HG02678 (cell line): Measurements from ENCODE around the gene CCR6.
A peak's percentile ranks its signal among the peaks of the same experiment; 100 is the strongest.

Experiments used
- ATAC-seq: cut with Tn5 transposase; IDR thresholded peaks from one replicate; pipeline ENCODE4 v1.9.1; 2021; ENCODE audit warnings: mild to moderate bottlenecking, moderate library complexity; ENCODE audit not compliant: unreplicated experiment

Gene CCR6

DNA sequence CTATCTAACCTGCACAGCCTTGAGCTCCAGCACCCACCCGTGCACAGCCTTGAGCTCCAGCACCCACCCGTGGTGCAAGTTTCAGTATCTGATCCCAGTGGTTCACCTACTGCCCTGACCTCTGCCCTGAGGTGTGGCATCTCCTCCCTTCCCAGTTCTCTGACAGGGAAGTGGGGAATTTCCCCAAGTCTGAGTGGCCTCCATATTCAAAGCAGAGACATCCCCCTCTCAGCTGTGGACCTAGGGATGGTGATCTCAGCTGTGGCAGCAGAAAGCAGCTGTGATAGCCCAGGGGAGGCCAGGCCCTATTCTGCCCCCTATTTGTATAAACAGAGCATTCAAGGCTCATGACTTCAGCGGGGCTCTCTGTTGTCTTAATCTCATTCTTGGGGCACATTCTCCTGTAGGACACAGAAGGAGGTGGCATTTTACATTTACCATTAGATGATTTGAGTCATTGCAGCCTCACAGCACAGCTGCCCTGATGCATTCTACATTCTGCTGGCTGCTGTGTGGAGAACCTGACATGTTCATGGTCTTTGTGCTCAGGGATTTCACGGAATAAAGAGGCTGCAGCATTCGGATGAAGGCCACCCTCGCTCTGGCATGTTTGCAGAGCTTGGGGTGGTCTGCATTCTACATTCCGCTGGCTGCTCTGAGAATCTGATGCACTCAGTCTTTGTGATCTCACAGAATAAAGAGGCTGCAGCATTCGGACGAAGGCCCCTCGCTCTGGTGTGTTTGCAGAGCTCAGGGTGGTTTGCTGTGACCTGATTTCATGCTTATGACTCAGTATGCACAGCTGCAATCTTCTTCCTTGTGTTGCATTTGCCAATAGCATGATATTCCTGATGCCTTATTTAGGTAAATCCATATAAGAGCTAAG is 17.9 kb downstream of the CCR6 start:
- peak; percentile 65 for ATAC-seq

DNA sequence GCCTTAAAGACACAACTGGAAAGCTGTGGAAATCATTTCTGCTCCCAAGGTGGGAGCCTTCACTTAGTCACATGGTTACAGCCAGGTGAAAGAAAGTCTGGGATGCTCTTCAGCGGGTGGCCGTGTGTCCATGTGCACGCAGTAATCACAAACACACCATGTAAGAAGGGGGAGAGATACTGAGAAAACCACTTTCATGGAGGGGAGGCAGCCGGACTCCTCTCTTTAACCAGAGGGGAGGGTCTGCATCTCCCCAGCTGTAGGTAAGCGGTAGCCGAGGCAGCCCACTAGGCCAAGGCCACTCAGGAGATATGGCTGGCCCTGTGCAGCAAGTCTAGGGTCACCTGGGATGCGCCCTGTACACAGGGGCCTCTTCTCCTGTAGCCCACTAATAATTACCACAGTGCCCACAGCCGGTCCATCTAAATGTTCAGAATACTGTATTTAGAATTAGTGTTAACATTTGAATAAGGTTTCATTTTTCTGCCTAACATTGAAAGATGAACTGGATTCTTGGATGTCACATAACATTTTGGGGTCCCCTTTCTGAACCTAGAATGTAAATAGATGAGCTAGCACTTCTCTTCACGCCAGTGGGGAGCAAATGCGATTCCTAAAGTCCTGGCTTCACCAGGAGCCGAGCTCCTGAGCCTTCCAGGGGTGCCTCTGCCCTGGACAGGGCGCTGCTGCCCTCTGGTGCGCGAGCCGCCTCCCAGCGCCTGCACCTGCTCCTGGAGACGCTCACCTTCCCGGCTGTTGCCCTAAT is 19.0 kb downstream of the CCR6 start:
- no peak for ATAC-seq

DNA sequence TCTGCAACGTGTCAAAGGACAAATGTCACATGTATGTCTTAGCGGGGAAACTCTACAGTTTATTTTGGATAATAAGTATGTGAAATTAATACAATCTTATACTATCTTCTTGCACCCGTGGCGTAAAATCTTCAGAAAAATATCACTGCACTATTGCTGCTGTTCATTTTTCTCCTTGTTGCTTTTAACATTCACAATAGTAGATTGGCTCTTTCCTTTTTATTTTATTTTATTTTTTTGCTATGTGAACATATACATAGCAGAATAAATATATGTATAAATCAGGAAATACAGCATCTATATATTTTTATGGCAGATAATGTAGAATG is 19.5 kb downstream of the CCR6 start:
- no peak for ATAC-seq

DNA sequence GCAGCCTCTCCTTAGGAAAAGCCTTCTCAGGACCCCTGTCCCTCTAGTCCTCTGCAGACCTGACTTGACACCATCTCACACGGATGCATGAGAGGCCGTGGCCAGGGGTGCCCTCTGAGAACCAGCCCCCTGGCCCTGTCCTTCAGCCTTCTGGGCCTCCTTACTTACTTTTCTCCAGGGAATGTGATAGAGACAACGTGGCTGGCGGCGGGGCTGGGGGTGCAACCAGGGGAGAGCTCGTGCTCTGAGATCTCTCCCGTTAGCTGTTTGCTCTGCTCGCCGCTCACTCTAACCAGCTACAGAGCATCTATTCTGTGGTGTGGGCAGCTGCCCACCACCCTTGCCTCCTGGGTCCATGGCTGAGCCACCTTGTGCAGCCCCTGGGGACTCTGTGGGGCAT is 20.1 kb downstream of the CCR6 start:
- ATAC-seq = no peak

DNA sequence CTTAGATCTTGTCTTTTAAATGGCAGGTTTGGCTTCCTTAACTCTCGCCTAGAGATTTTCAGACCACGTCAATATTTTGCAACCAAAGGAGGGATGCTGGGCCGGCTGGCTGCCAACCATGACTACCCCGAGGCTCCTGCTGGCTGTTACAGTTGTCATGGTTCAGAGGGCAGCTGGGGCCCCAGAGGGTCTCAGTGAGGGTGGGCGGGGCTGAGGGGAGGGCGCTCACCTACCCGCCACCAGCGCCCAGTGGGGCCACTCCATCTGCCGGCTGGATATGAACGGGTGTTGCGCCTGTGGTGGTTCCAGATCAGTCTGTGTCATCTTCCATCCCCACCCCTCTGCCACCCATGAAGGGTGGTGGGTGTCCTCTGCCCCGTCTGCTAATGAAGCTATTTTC is 22.6 kb downstream of the CCR6 start:
- ATAC-seq = no peak

DNA sequence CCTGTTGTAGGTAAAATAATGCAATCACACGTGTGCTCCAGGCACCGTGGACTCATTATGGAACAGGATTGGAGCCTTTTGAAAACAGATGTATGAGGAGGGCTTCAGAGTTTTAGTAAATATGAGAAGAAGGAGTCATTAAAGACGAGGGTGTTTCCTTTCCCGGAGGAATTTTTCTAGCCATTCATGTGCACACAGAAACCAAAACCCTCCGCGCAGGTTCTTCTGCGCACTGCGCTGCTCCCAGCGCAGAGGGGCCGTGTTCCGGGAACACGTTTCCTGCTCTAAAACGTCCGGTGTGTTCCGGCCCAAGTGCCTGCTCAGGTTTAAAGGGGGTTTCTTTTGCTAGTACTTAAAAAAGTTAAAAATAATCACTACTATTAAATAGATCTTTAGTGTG is 23.2 kb downstream of the CCR6 start:
- no peak for ATAC-seq

DNA sequence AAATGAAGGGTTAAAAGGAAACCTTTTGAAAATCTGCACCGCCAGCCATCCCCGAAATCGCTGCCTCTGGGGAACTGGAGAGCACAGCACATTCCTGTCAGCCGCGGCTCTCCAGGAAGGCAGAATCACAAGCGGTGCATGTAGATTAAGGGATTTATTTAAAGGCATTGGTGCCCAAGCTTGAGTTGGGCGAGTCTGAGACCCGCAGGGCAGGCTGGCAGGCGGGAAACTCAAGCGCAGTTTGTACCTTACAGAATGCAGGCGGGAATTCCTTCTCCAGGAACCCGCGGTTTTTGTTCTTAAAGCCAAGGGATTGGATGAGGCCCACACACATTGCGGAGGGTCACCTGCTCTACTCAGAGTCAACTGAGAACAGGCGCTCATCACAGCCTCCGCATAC is 24.1 kb downstream of the CCR6 start:
- no peak for ATAC-seq

DNA sequence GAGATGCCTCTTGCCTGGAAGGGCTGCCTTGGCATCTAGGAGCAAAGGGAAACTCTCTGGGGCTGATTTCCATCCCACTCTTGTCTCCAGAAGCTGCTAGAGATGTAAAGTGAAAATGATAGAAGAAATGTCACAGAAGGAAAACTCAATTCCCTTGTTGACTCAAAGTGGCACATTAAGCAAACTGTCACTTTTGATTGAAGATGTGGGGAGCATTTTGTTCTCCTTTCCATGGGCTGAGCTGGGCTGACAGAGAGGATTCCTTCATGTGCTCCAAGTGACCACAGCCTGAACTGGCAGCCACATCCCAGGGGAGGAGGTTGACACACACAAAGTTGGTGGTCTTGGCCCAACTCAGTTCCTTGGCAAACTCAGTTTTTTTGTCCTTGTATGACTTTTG is 25.1 kb downstream of the CCR6 start:
- ATAC-seq = no peak

DNA sequence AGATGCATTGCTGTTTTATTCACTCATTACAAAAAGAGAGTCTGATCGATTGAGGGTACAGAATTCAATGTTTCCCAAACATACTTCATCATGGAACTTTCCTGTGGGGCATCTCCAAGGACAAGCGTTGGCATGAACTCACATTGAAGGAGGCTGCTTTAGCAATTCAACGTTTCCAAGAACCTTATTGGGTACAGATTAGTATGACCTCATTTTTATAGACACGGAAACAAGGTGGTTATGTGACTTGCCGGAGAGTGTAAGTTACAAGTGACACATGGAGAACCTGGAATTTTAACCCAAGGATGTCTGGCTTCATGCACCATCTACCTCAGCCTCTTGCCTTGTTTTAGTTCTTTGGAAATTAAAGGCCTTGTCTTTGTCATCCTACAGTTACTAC is 26.1 kb downstream of the CCR6 start:
- ATAC-seq = no peak

DNA sequence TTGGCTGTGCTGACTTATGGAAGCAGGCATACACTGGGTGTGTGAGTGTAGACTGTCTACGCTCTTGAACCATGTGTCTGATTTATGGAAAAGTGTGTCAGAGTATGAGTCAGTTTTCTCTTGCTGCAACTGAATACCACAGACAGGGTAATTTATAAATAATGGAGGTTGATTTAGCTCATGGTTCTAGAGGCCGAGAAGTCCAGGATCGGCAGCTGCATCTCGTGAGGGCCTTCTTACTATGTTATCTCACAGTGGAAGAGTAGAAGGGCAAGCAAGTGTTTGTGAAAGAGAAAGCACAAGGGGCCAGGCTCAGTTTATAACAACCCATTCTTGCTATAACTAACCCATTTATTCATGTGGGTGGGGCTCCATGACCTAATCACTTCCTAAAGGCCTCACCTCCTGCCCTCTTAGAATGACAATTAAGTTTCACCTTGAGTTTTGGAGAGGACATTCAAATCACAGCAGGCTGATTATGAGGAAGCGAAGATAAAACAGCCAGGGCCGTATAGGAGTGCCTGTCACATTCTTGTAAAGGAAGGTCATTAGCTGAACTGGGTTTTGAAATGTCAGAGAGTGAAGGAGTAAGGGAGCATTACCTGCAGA is 28.1 kb downstream of the CCR6 start:
- ATAC-seq = peak; percentile 59

DNA sequence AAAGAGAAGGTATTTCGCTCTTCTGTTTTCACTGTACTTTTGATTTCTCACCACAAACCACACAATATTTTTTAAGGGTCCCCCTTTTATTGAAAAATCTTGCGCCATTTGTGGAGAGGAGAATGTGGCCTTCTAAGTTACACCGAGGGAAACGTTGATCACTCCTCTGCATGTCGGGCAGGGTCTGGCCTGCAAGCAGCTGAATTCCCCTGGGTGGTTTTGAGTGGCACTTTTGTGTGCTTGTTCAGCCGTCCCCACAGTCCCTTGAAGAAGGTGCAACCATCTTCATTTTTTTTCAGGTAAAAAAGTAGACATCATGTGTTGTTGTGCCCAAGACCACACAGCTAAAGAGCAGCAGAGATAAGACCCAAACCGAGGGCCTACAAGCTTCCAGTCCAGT is 28.8 kb downstream of the CCR6 start:
- no peak for ATAC-seq

DNA sequence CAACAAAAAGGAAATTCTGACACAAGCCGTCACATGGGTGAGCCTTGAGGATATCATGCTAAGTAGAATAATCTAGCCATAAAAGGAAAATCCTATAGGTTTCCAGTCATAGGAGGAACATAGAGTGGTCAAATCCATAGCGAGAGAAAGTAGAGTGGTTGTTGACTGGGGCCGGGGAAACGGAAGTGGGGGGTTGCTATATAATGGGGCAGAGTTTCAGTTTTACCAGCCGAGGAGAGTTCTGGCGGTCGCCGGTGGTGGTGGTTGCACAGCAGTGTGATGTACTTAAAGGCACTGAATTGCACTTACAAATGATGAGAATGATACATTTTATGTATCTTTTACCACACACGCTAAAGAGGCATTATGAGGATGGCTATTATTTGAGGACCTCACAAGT is 30.0 kb downstream of the CCR6 start:
- peak; percentile 45 for ATAC-seq

DNA sequence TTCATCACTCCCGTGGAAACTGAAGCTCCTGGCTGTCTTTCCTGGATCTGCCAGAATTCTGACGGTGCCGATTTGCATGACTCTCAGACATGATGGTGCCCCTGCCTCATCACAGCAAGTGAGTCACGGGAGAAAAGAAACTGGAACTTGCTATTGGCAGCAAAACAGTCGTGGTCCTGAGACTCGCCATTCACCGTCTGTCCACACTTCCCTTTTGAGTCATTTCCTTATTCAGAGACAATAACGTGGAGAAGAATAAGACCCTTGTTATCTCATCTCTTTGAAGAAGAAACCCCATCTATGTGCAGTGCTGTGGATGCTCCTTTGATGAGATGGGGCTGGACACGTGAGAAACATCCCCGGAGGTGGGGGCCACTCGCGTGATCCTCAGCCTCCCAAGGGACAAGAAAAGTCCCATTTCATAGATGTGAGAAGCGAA is 30.6 kb downstream of the CCR6 start:
- ATAC-seq = peak; percentile 60

DNA sequence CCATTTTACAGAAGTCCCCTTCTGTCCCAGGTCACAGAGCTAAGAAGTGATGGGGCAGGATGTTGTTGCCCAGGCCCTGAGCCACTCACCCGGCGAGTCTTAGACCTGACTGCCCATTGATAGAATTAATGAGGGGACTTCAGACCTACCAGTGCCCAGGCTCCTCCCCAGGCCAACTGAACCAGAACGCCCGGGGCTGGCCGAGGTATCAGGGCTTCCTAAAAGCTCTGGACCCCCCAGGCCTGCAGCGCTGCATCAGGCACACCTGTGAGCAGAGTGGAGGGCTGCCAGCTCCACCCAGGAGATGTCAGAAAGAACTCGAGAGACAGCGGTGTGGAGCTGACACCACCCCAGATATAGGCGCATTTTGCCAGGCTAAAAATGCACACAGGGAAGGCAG is 31.4 kb downstream of the CCR6 start:
- no peak for ATAC-seq

DNA sequence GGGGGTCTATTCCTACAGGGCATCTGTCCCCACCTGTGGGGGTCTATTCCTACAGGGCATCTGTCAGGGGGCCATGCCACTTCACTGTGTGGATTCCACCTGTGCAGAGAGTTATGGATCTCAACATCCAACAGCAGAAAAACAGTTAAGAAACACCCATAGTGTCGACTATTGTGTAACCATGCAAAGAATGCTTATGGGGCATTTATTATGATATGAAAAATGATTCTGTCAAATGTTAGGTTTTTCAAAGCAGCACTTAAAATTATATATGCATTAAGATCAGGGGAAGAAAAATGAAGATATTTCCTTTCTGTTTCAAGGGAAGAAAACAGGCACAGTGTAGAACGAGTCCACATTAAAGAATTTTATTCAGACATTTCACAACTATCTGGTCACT is 32.0 kb downstream of the CCR6 start:
- no peak for ATAC-seq

DNA sequence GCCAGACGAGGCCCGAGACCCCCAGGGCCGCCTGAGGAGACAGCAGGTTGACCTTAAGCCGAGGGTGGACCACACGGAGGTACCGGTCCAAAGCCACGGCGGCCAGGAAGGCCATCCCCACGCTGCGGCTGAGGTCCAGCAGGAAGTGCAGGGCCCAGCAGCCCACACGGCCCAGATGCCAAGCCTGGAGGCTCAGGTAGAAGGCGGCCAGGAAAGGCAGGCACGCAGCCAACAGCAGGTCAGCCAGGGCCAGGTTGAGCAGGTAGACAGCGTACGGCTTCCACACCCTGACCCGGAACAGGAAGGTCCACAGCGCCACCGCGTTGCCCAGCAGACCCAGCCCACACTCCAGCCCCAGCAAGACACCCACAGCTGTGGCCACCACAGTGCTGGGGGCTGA is 34.5 kb downstream of the CCR6 start:
- no peak for ATAC-seq

DNA sequence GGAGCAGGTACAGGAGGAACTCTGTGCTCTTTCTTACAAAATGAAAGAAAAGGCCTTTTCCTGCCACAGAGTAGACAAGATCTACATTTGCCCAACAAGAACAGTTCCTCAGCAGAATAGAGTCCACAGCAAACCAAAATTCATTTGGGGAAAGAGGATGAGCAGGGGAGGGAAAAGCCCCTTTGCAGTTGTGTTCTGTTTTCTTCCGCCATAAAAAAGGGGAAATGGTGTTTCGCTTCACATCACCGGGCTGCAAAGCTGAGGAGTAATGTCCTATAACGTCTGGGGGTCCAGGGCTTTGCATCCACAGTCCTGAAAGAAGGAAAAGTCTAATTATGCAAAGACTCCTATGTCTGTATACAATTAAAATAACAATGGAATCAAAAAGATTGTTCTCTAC is 35.0 kb downstream of the CCR6 start, which contains the start of gene GPR31:
Gene GPR31 (minus strand): TSS at position 118 of the 400 bp plus-strand sequence. CDS start 149 bp downstream, outside the sequence.
- no peak for ATAC-seq

DNA sequence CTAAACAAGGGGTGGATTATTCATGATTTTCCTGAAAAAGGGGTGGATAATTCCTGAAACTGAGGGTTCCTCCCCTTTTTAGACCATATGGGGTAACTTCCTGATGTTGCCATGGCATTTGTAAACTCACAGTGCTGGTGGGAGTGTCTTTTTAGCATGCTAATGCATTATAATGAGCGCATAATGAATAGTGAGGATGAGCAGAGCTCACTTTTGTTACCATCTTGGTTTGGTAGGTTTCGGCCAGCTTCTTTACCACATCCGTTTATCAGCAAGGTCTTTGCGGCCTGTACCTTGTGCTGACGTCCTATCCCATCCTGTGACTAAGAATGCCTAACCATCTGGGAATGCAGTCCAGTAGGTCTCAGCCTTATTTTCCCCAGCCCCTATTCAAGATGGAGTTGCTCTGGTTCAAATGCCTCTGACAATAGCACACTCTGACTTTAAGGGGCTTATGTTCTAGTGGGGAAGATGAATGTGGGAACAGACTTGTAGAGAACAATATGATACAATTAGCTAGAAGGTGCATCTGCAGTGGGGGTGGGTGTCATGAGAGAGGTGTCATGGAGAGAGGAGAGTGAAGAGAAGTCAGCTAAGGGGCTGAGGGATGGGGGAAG is 39.1 kb downstream of the CCR6 start:
- no peak for ATAC-seq

DNA sequence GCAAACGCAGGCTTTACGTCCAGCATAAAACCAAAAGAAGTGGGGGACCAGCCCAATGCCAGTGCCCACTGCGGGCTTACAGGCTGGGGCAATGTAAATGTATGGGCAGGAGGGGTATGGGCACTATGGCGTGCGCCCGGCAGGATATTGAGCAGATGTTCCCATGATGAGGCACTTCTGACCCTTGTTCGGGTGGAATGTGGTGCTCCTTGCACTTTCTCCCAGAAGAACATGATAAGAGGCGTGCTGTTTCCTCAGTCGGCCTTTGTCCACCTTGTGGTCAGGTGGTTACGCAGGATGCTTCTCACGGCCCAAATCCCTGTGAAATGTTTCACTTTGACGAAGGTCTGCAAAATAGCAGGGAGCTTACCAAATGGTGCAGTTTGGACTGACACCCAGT is 39.7 kb downstream of the CCR6 start:
- ATAC-seq = no peak

DNA sequence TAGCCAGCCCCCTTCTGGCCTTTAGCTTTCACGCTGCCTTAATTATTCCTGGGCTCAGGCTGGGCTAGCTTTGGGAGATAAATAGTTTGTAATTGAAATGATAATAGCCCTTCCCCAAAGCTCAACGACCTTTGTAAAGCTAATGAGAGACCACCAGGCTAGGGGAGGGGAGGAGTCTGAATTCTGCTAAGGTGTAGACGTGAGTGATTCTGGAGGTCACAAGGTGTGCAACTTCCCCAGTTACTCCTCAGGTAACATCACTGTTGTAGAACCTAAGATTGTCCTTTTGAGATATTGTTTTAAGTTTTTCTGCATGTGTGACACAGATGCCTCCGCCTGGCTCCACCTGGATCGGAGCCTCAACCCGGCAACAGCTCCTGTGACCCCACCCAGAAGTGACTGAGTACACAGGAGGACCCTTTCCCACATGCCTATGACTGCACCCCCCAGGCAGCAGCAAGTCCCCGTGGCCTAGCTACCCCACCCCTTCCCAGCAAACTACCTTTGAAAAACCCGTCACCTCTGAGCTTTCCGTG is 40.6 kb downstream of the CCR6 start:
- ATAC-seq = no peak

DNA sequence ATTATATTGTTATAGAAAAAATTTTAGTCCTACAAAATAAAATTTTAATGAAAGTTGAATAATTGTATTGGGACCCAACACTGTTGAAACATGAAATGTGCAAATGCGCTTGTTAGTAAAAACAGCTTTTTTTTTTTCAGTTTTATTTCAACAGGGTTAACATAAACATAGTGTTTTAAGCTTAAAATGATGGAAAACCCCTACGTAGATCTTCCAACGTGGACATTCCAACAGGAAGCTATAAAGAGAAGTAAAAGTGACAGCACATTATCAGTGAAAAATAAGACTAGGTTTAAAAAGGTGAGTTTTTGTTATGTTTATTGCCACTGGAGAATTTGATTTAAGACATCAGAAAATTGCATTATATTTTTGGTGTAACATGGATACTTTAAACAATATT is 41.4 kb downstream of the CCR6 start:
- no peak for ATAC-seq
